ENCODE data around the gene ACER1.
"Not testable (repeated sequence)": the region's sequence is repeated elsewhere in the genome, so short reads cannot be mapped to it uniquely, and the experiment has no call there.

ACER1 gene

DNA sequence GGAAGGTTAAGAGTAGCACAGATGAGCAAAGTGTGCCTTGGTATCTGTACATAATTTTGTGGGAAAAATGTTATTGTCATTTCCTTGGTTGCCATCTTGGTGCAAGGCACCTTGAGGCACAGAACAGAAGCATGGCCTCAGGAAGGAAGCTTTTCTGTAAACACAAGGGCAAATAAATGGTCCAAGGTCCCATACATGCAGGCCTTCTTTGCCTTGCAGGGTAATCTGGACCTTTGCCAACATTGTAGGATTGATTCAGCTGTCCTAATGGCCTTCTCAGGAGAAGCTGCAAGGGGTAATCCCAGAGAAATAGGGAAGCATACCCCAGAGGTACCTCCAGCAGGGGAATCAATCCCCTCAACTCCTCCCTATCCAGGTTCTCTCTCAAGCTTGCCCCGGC lies 44.7 kb downstream of the ACER1 start:
- no peak for DNase-seq (ENCODE audit: low read depth)

DNA sequence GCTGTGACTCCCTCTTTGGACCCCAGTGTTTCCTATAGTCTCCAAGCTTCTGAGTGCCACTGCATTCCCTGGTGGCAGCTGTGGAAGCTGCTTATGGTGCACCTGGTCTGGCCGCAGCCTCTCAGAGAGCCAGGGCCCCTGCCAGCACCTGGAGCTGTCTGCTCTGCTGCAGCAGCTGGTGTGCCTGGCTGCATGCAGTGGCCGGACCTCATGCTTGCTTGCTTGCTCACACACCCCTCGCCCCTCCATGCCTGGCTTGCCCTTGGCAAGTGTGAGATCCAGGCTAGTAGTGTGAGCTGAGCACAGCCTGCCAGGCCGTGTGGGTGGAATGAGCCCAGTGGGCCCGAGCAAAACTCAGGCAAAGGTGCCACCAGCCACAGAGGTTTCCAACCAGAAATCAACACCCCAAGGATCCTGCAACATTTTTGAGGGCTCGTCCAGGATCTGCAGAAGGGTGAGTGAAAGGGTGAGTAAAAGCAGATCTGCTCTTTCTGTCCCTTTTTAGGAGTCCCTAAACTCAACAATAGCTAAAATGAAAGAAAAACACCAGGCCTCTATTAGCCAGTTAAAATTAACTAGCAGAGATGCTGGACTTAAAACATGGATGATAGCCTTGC lies 46.0 kb downstream of the ACER1 start:
- DNase-seq (ENCODE audit: low read depth) = no peak

DNA sequence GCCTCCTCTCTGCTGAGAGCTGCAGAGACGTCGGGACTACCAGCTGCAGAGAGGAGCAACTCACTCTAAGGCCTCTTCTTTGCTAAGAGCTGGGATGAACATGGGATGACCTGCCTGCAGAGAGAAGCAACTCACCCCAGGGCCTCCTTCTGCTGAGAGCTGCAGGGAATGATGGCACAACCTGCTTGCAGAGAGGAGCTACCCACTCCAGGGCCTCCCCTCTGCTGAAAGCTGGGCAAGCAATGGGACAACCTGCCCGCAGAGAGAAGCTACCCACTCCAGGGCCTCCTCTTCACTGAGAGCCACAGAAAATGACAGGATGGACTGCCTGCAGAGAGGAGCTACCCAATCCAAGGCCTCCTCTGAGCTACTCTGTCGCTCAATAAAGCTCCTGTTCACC lies 46.7 kb downstream of the ACER1 start:
- DNase-seq (ENCODE audit: low read depth) = no peak

DNA sequence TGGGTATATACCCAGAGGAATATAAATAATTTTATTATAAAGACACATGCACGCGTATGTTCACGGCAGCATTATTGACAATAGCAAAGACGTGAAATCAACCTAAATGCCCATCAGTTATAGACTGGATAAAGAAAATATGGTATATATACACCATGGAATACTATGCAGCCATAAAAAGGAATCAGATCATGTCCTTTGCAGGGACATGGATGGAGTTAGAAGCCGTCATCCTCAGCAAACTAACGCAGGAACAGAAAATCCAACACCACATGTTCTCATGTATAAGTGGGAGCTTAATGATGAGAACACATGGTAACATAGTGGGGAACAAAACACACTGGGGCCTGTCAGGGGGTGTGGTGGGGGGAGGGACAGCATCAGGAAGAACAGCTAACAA lies 51.0 kb downstream of the ACER1 start:
- DNase-seq (ENCODE audit: low read depth) = not testable (repeated sequence)

DNA sequence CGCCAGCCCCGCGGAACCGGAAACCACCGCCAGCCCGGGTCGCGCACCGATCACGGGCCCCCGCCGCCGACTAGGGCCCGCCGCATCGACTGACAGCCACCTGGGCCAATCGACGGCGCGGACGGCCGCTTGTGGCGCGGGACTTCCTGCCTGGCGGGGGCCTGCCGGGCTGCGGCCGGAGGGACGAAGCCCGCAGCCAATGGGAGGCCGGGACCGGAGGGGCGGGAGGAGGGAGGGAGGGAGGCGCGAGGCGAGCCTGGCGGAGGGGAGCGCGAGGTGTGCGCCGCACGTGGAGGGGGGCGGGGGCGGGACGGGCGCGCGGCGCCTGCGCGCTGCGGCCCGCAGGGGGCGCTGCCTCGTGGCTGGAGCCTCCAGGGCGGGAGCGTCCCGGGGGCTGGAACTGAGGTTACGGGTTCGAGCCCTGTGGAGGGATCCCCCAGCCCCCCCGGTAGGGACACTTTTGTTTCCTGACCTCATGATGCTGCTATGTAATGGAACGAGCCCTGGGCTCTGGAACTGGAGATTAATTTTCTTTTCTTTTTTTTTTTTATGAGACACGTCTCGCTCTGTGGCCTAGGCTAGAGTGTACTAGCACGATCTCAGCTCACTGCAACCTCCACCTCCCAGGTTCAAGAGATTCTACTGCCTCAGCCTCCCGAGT lies 53.4 kb downstream of the ACER1 start, which contains the start of gene MLLT1:
Gene MLLT1 (minus strand): TSS at position 45 of the 661 bp plus-strand sequence. CDS start 191 bp downstream, outside the sequence.
- DNase-seq (ENCODE audit: low read depth) = peak; percentile 85

DNA sequence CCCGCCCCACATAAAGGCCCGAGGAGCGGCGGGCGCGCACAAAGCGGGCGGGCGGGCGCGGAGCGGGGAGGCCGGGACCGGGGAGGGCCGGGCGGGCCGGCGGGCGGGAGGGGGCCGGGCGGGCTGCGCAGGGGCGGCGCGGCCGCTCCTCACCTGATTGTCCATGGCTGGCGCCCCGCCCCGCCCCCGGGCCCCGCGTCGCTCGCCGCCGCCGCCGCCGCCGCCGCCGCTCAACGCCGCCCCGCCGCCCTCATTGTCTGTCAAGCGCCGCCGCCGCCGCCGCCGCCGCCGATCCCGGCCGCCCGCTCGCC lies 53.8 kb downstream of the ACER1 start:
- no peak for DNase-seq (ENCODE audit: low read depth)

DNA sequence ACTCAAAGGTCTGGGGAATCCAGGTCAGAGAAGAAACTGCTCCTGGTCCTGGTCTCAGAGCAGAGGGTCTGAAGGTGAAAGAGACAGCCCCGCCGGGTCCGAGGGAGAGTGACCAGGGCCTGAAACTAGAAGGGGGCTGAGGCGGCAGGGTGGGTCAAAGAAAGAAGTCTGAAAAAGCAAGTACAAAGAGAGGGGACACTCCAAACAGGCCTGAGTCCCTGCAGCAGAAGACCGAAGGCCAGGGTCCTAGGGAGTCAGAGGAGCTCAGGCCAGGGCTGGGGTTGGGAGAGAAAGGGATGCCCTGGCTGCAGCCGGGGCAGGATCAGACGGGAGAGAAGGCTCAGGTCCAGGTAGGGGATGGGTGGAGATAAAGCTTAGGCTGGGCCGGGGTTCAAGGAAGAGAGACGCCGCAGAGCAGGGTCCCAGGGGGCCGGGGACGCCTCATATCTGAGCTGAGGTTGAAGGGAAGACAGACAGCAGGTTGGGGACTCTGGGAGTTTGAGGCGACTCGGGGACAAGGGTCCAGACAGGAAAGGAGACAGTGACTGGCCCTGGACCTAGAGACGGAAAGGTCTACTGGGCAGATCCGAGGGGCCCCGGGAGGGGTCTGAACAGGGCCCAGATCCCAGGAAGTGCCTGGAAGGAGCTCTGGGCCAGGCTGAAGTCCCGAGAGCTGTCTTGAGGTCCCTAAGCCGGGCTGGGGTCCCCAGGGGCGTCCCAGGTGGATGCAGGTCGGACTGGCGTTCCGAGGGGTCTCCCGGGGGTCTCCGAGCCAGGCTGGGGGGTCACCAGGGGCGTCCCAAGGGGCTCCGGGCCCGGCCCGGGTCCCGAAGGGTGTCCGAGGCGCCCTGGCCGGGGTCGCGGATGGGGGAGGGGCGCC lies 54.4 kb downstream of the ACER1 start:
- no peak for DNase-seq (ENCODE audit: low read depth)

DNA sequence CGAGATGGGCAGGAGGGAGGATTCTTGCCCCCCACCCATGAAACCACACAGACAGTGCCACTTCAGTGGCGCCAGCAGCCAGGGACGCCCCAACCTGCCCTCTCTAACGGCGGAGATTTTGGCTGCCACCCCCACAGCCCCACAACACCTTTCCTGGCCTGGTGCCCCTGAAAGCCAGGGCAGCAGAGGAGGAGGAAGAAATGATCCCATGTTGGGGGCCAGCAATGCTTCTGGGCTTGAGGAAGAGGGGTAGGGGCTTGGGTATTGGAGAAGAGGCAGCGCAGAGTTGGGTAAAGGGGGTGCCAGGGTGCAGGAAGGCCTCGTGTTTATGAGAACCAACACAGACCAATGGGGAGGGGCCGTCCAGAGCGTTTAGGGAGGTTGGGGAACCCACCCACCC lies 55.4 kb downstream of the ACER1 start:
- no peak for DNase-seq (ENCODE audit: low read depth)

DNA sequence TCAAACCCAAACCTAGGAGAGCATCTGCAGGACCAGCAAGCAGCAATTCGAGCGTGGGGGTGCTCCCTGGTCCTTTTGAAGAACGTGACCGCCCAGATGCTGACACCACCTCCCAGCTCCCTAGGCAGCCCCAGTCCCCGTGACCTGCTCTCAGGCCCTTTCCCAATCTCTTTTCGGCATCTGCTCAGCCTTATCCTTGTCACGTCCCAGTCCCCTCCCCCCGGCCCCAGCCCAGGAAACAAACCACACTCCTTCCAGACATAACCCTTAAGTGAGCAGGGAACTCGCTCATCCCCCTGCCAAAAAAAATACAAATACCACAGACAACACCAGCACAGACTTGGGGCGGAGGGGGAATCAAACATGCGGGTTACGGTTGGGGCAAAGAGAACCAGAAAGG lies 57.0 kb downstream of the ACER1 start:
- no peak for DNase-seq (ENCODE audit: low read depth)

DNA sequence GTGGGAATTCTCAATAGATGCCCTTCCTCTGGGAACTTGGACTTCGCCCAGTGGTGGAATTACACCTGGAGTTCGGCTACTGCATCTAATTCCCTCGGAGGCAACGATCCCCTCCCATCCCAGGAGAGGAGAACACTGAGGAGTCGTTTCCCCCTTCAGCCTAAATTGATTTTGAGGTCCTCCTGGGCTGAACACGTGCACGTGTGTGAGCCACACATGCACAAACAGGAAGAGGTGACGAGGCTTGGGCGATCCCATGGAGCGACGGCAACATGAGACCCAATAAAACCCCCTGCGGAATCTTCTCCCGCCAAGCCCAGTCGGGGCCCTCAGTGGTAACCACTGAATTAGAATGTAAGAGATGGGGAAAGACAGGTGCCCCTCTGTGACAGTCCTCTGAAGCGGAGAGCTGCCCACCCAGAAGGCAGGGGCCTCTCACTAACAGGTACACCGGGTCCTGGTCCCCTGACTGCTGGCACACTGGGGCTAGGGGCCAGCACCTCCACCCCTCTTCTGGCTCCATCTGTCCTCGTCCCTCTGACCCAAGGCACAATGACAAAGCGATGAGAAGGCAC lies 58.2 kb downstream of the ACER1 start:
- no peak for DNase-seq (ENCODE audit: low read depth)

DNA sequence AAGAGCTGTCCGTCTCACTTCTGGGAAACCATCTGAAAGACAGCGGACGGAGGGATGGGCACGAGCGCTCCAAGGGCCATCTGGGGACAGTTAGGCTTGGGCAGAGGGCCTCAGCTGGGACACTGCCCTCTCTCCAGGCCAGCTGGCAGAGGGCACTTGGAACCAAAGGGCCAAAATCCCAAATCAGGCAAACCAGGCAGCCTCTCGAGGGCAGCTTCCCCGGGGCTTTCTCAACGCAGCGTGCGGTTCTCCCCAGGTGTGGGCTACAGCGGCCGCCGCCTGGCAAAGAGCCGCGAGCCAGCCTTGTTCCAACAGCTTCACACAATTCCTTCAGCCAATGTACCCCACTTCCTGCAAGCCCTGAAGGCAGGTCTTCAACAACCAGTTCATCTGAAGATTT lies 58.7 kb downstream of the ACER1 start:
- no peak for DNase-seq (ENCODE audit: low read depth)

DNA sequence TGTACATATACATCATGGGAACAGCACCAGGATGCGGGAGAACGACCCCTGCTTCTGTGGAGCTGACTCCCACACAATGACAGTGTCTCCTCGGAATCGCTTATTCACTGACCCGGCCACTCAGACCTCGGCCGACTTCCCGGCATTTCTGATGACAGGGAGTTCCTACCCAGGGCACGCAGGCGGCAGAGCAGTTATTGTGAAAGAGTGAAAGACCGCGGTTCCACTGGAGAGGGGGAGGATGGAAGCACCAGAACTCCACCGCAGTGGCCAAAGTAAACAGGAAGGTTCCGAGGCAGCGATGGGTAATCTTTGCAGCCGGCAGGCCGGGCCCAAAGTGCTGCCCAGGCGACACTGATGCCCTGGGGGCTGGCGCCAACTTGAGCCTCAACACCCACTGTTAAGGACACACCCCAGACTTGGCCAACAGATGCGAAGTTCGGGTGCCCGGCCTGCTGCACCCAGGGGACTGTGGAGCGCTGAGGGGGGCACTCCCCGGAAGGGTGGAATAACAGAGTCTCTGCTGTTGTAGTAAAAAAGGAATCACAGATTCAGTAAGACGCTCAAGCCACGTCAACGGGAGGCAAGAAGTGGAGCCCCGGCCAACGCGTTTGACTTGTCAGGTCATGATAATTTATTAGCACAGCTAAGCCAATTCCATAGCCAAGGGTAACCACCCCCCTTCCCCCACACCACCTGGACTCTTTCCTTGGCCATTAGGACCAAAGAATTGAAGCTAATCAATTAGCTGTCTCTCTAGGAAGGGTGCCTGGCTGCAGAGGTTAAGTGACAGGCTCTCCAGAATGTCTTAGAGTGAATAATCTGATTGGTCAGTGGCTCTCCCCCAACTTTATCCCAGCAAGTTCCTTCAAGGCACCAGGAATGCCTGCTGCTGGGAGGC lies 59.5 kb downstream of the ACER1 start:
- no peak for DNase-seq (ENCODE audit: low read depth)

DNA sequence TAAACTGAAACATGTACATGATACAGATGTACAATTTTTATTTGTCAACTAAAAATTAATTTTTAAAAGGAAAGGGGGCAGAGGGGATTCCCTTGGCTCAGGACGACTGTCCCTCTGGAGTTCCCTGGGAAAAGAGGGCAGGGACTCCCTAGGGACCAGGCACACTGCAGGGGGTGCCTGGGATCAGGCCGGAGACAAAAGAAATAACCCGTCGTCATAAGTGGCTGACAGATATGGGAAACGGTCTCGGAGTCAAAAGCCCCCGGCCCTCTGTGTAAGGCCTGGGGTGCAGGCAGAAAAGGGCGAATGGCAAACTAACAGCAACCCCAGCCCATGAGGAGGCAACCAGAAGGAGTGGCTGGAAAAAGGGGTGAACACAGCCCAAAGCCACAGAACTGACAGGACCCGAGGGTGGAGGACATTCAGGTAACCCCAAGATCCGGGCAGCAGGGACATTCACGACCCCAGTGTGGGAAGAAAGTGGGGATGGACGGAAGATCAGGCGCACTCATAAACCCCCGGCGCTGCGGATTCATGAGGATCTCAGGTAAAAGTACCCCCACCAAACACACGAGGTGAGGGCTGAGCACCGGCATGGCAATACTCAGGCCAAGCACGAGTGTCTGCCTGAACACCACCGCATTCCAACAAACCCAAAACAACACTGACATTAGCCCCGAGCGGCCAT lies 60.4 kb downstream of the ACER1 start:
- no peak for DNase-seq (ENCODE audit: low read depth)

DNA sequence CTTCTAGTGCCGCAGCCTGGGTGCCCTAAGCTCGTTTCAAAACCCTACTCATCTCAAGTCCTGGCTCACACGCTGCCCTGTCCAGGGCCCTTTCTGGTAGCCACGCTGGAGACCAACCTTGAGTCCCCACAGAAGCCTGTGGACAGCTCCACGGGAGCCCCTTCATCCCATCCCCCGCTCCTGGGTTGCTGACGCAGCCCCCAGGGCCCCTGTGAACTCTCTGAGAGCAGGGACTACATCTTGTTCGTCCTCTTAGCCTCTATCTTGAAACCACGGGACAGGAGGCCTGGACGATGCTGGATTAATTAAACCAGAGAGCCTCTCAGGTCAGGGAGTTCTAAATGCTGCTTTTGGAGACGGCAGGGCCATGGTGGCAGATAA lies 61.0 kb downstream of the ACER1 start:
- no peak for DNase-seq (ENCODE audit: low read depth)

DNA sequence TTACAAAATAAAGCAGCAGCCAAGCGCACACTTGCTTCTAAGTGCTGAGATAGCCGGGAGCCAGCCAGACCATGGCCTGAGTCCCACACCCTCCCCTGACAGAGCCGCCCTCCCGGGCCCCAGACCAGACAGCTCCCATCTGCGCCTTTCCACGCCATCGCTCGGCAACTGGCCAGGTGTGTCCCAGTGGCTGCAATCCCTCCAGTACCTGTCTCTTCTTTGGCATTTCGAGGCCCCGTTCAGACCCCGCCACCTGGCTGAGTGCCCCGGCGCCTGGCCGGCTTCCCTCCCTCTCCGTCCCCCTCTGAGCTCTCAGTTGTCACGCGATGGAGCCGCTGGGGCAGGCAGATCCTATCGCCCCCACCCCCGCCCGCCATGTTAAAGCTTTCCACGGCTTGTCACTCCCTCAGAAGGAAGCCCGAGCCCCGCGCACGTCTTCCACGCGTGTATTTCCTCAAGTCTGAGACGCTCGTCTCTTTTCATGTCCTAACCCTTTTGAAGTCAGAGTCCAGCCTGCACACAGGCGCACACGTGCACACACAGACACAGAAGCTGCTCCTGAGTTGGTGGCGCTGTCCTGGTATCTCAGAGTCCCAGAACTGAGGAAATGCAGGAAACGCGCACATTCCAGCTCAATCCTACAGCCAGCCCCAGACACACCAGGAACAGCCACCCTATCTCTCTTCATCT lies 61.5 kb downstream of the ACER1 start:
- DNase-seq (ENCODE audit: low read depth) = no peak

DNA sequence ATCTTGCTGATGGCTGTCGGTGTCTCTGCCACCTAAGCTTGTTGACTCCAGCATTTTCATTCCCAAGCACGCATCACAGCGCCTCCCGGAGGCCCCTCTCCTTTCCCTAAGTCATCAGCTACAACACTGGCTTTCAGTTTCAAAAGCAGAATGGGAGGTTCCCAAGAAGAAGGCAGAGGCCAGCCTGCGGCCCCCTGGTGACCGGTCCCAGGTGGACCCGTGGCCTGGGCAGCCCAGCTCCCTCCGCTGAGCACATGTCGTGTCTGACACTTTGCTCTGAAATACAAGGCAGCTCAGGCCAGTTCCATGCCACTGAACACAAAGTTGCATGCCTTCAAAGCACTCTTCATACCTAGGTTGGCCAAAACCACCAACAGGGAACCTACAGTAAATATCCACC lies 62.2 kb downstream of the ACER1 start:
- no peak for DNase-seq (ENCODE audit: low read depth)

DNA sequence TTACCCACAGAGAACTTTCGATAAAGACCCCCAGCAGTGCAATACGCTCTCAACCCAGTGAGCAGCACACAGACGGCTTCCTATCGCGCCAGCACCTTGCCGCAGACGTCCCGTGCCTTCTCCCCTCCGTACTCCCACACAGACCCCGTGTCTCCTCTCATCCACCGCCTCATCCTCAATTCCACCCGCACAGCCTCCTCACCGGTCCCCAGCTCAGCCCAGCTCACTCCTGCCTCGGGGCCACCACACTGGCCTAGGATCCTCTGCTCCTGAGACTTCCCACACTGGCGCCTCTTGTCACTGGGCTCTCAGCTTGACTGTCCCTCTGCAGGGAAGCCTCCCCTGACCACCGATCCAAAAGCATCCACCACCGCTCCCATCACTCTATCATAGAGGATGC lies 62.6 kb downstream of the ACER1 start:
- DNase-seq (ENCODE audit: low read depth) = no peak

DNA sequence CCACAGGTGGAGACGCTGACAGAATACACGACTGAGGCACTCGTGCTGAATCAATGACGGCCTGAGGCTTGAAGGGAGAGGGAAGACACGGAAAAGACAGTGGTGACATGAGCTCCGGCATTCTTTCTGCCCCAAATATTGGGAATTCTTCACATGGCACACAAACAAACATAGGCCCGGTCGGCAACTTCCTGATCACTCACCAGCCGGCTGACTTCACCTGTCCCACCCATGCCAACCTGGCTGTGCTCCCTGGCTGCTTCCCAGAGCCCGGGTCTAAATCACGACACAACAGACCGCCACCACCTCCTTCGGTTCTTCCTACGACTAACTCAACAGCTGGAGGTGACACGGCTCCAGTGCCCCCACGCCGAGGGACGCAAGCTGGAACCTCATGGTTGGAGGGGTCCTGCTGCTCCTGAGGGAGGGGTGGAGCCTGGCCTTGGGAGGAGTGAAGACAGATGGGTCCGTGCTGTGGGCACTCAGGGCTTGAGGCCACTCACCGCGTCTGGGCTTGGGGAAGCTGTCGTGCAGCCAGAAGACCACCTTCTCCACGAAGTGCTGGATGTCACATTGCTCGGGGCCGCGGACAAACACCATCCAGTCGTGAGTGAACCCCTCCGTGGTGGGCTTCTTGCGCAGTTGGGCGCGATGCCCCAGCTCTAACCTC lies 63.2 kb downstream of the ACER1 start:
- DNase-seq (ENCODE audit: low read depth) = no peak

DNA sequence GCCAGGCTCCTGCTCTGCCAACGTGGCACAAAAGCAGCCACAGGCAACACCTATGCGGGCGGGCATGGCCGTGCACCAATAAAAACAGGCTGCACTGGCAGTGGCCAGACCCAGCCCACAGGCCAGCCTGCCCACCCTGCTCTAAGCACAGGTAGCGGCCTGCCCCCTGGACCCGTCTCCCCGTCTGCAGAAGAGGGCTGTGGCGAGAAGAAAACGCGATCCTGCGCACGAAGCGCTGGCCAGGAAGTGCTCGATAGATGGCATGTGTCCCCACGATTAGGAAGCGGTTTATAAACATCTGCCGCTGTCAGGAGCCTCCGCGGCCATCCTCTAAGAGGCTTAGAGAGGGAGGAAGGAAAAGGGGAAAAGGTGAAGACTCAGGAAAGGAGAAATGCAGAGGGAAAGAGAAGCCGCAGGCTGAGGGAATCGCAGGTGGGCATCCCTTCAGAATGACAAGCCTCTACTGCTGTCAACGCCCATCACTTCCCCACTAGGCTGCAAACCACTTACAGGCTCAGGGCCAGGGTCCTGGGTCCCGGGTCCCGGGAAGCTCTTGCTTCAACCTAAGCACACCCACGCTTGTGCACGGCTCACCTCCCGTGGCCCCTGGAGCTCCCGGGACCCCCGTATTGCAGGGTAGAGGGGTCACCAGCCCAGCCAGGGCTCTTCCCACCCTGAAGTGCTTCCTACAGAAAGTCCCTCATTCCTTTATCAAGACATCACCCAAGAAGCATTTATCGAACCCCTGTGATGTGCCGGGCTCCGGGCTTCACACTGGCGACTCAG lies 64.1 kb downstream of the ACER1 start:
- no peak for DNase-seq (ENCODE audit: low read depth)
